ENCODE data around the gene HES4.
"Not testable (repeated sequence)": the region's sequence is repeated elsewhere in the genome, so short reads cannot be mapped to it uniquely, and the experiment has no call there.

The HES4 gene

GRCh38 chr1:1017397-1018320, 17.8 kb upstream of the HES4 start:
- not testable (repeated sequence) for DNase-seq (ENCODE audit: low read depth)

DNA sequence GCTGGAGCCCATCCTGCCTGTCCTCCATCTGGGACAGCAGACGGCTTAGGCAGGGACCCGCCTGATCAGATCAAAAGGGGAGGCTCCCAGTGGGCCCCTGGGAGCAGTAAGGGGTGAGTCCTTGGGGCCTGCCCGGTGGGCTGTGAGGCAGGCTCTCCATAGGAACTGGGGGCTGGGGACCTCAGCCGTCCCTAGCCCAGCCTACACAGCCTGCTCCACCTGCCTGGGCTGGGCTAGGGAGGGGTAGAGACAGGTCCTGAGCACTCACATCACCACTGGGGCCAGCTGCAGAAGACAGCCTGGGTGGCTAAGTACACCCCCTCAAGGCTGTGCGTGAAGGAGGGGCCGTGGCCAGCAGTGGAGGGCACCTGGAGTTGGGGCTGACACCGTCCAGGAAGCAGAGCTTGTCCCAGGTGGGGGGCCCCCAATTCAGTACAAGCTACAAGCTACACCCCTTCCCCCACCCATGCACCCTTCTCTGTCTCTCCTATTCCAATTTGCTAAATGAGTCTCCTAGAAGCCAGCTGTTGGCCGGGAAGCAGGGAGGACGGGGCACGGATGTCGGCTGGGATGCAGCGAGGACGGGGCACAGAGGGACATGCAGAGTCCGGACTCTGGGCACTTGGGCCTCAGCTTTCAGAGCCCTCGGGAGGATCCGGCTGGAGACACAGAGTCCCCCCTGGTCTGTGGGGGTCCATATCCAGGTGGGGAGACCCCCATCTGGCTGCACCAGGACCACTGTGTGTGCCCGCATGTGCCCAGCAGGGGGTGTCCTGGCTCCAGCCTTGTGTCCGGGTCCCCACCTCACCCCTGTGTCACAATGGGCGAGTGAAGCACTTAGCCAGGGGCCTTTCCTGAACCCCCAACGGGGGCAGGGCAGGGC, 15.1 kb upstream of the HES4 start:
- no peak for DNase-seq (ENCODE audit: low read depth)

- no peak for DNase-seq (ENCODE audit: low read depth)
These were observed 14.2 kb upstream of the HES4 start for GRCh38 chr1:1013922-1014648.

DNA sequence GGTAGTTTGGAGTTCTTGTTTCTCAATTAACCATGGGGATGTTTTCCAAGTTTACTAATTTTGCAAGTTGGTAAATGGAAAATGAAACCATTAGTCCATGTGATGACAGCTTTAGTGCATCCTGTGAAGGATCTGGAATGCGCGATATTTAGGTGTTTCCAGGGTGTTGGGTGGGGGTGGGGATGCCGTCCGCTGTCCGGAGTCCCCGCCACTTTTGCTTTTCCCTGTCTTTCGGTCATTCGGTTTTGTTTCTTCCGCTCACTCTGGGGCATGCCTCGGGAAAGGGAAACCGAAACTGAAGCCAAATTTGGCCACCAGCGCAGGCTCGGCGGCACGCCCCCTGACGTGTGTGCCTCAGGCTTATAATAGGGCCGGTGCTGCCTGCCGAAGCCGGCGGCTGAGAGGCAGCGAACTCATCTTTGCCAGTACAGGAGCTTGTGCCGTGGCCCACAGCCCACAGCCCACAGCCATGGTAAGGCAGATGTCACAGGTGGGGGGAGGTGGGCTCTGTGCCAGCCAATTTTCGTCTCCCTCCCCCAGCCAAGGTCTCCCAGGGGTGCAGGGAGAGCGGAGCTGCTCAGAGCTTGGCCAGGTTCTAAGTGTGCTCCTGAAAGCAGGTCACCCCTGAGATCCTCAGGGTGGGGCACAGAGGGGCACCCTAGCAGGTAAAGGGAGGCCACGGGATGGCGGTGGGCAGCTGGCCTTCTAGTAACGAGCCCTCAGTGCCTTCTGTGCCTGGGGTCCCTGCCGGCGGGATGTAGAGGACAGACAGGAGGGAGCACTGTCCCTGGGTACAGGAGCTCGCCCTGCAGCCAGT, 13.4 kb upstream of the HES4 start, which contains the start of gene ISG15:
TSS of gene ISG15 (plus strand) at position 393 of the 817 bp plus-strand sequence. CDS start at position 470, 77 bp downstream.
- no peak for DNase-seq (ENCODE audit: low read depth)

GRCh38 chr1:1012736-1013104, 12.8 kb upstream of the HES4 start:
- not testable (repeated sequence) for DNase-seq (ENCODE audit: low read depth)

- no peak for DNase-seq (ENCODE audit: low read depth)
These were observed 11.6 kb upstream of the HES4 start for GRCh38 chr1:1011396-1011949.

DNA sequence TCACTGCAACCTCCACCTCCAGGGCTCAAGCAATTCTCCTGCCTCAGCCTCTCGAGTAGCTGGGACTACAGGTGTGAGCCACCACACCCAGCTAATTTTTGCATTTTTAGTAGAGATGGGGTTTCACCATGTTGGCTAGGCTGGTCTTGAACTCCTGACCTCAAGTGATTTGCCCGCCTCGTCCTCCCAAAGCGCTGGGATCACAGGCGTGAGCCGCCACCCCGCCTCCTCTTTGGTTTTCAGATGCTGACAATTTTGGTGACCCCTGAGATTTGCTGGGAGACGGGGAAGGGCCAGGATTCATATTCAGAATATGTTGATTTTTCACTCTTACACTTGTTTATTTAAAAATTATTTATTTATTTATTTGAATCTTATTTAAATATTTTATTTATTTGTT, 10.2 kb upstream of the HES4 start:
- DNase-seq (ENCODE audit: low read depth) = not testable (repeated sequence)

DNA sequence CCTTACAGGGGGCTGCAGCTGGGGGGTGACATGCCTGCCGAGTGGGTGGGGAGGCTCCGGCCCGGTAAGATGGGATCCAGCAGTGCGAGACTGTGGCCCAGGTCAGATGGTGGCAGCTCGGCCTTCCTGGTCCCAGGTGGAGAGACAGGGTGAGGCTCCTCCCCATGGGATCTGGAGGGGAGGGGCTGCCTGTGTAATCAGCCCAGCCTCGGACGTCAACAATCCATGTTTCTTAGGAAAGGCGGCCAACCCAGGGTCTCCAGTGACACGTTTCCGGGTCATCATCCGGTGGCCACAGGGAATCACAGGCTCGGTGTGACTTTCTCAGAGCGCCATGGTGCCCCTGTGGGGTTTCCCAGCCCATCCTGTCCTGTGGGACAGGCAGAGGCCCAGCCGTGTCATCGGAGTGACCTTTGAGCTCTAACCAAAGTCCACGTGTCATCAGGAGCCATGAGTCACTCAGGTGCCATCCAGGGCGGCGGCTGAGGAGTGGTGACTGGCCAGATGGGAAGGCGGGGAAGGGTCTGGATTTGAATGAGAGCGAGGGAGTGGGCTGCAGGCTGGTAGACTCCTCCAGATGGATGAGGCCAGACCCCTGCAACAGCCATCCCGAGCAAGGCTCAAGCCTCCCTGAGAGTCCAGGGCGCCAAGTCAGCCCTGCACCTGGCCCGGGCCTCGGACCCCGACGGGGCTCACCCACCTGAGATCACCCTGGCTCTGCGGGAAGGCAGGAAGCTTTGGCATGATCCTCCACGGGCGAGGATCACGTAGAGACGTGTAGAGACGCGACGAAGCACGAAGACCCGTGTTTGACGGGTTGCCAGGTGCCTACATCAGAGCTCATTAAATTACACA, 6.6 kb upstream of the HES4 start:
- DNase-seq (ENCODE audit: low read depth) = no peak

- DNase-seq (ENCODE audit: low read depth) = no peak
These were observed 5.9 kb upstream of the HES4 start for GRCh38 chr1:1005774-1006304.

- peak; percentile 100 for DNase-seq (ENCODE audit: low read depth)
These were observed 5.1 kb upstream of the HES4 start for GRCh38 chr1:1004780-1005697.

GRCh38 chr1:1004420-1004779, 4.5 kb upstream of the HES4 start:
- DNase-seq (ENCODE audit: low read depth) = no peak

GRCh38 chr1:1003618-1004419, 3.9 kb upstream of the HES4 start:
- no peak for DNase-seq (ENCODE audit: low read depth)

DNA sequence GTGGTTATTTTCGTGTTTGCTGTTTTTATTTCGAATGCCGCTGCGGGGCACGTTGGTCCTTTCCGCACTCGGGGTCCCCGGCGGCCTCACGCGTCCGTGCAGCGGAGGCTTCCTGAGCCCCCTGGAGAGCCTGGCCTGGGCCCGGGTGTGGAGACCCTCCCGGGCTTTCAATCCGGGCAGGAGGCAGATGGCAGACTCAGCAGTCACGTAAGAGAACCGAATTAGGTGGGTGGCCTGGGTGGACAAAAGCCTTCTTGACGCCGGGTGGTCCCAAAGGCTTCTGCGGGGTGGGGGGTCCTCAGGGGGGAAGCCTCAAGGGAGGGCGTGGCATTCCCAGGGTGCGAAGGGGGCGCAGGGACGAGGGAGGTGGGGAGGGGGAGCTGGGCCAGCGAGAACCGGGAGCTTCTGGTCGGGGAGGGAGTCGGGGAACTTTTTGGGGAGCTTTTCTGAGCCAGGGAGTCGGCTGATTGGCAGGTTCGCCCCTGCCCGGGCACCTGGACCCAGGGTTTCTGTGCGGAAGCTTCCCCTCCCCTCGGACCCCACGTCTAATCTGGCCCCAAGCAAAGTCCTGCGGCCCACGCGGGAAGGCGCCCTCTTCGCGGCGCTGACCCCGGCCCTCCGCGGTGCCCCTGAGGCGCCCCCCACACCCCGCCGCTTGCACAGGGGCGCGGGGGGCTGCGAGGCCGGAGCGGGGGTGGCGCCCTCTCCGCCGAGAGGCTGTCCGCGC, 1.3 kb upstream of the HES4 start:
- no peak for DNase-seq (ENCODE audit: low read depth)

- DNase-seq (ENCODE audit: low read depth) = no peak
These were observed 610 bp upstream of the HES4 start for GRCh38 chr1:1000357-1001056.

DNA sequence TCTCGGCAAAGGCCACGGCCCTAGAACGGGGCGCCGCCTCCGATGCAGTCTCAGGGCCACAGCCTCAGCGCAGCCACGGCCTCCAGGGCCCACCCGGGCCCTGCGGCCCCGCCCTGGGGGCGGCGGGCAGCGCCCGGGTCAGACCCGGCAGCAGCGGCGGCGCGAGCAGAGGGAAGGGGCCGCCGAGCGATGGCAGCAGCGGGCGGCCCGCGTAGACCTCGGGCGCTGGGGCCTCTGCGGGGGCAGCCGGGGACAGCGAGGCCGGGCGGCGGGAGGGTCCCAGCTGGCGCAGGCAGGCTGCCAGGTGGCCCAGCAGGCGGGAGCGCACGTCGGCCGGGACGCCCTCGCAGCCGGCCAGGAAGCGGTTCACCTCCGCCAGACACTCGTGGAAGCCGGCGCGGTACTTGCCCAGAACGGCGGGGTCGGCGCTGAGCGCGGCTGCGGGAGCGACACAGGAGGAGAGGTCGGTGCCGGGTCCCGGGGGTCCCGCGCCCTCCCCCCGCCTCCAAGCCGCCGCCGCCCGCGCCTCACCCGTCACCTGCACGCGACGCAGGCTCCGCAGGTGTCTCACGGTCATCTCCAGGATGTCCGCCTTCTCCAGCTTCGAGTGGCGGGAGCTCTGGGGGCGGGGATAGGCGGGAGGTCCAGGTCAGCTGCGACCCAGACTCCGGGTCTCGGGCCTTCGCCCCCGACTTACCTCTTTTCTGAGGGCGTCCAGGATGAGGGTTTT, 737 bp downstream of the HES4 start:
- no peak for DNase-seq (ENCODE audit: low read depth)

DNA sequence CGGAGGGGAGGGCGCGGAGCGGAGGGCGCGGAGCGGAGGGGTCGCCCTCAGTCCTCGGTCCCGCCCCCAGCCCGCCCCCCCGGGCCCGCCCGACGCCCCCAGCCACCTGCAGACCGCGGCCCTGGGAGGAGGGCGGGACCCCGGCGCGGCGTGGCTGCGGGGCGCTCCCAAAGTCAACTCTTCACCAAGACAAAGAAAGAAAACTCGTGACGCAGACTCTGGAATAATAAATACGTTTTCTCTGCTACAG, 1.2 kb downstream of the HES4 start:
- no peak for DNase-seq (ENCODE audit: low read depth)
